ENCODE results near the gene EEF1E1.

DNA sequence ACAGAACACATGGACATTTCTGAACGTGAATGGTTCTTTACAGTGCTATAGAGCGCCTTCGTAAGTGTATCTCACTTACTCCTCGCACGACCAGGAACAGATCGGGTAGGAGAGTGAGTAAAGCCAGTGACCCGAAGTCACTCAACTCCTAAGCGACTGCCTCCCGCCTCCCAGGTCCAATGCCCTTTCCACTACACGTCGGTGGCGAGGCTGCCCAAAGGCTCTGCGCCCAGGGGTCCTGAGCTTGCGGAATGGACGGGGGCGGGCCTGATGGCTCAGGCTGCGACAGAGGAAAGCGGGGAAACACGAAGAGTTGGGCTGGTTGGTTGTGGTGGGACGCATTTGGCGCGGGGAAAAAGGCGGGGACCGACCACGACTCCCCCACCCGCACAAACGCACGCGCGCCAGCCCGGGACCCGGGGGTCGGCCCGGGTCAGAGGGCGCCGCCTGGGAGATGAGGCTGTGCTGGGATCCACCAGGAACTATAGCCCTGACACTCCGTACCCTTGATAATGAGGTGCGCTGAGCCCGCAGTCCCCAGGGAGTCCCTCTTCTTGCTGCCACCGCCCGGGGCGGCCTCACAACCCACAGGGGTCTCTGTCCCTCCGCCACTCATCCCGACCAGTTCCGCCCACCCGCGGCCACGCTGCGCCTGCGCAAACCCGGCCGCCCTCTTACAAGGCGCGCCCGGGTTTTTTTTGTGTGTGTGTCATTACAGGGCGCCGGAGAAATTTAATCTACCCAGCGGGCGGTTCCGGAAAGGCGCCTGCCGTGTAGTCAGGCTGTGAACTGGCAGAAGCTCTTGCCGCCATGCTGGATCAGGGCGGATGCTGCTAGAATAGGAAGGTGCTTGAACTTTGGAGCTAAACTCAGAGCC, 38.3 kb downstream of the EEF1E1 start, which contains the start of gene BLOC1S5:
- TF ChIP-seq, protein P1, sequence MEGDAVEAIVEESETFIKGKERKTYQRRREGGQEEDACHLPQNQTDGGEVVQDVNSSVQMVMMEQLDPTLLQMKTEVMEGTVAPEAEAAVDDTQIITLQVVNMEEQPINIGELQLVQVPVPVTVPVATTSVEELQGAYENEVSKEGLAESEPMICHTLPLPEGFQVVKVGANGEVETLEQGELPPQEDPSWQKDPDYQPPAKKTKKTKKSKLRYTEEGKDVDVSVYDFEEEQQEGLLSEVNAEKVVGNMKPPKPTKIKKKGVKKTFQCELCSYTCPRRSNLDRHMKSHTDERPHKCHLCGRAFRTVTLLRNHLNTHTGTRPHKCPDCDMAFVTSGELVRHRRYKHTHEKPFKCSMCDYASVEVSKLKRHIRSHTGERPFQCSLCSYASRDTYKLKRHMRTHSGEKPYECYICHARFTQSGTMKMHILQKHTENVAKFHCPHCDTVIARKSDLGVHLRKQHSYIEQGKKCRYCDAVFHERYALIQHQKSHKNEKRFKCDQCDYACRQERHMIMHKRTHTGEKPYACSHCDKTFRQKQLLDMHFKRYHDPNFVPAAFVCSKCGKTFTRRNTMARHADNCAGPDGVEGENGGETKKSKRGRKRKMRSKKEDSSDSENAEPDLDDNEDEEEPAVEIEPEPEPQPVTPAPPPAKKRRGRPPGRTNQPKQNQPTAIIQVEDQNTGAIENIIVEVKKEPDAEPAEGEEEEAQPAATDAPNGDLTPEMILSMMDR (IDR thresholded peaks at IDR 0.05), result no peak
- TF ChIP-seq EZH2 (IDR thresholded peaks at IDR 0.05), result no peak
- TF ChIP-seq EZH2phosphoT487 (IDR thresholded peaks at IDR 0.05), result no peak

Data from neural progenitor cell (in vitro differentiated cells).